SK-N-SH treated with all-trans-retinoic acid at 6 μM for 48 hours (cell line): Measurements from ENCODE around the gene GNPTG.

ENCODE experiments used
- ATAC-seq: fragments of 200-7000 bp; cut with Tn5 transposase; 3 replicates; pipeline ENCODE4 v1.9.1; 2020; ENCODE audit warnings: mild to moderate bottlenecking, moderate library complexity
- ARNTL ChIP-seq: fragments of 450-650 bp; formaldehyde crosslinking; IDR thresholded peaks from 2 replicates; pipeline ENCODE4 v1.5.0; 2020; ENCODE audit warnings: low read depth, mild to moderate bottlenecking, moderate library complexity, borderline replicate concordance
- BACH2 ChIP-seq: fragments of 250-450 bp; sonication (Bioruptor Pico); IDR thresholded peaks from 2 replicates; pipeline ENCODE4 v1.9.0; 2021; ENCODE audit warnings: mild to moderate bottlenecking, borderline replicate concordance
- CSDC2 ChIP-seq: fragments of 250-450 bp; sonication (Bioruptor Pico); IDR thresholded peaks from 2 replicates; pipeline ENCODE4 v1.5.0; 2020; ENCODE audit warnings: mild to moderate bottlenecking, moderate library complexity
- ESRRG ChIP-seq: fragments of 250-450 bp; sonication (Bioruptor Pico); IDR thresholded peaks from 2 replicates; pipeline ENCODE4 v1.6.1; 2021; ENCODE audit warnings: mild to moderate bottlenecking
- GLIS3 ChIP-seq: fragments of 250-450 bp; sonication (Bioruptor Pico); IDR thresholded peaks from 2 replicates; pipeline ENCODE4 v1.5.0; 2020; ENCODE audit warnings: mild to moderate bottlenecking, moderate library complexity
- ISL1 ChIP-seq: fragments of 250-450 bp; sonication (Bioruptor Pico); IDR thresholded peaks from 2 replicates; pipeline ENCODE4 v2.1.2; 2022; ENCODE audit warnings: mild to moderate bottlenecking, moderate library complexity
- OSR1 ChIP-seq: fragments of 250-450 bp; sonication (Bioruptor Pico); IDR thresholded peaks from 2 replicates; pipeline ENCODE4 v1.8.0; 2022; ENCODE audit warnings: moderate library complexity, mild to moderate bottlenecking, inconsistent platforms
- PPARA ChIP-seq: fragments of 250-450 bp; sonication (Bioruptor Pico); IDR thresholded peaks from 2 replicates; pipeline ENCODE4 v1.5.0; 2020; ENCODE audit warnings: mild to moderate bottlenecking, borderline replicate concordance
- RARB ChIP-seq: fragments of 250-450 bp; sonication (Bioruptor Pico); IDR thresholded peaks from 2 replicates; pipeline ENCODE4 v1.8.0; 2021; ENCODE audit warnings: mild to moderate bottlenecking, moderate library complexity
- SNAI2 ChIP-seq: fragments of 250-450 bp; sonication (Bioruptor Pico); IDR thresholded peaks from 2 replicates; pipeline ENCODE4 v1.5.0; 2020; ENCODE audit warnings: mild to moderate bottlenecking, moderate library complexity
- TCF4 ChIP-seq: fragments of 250-450 bp; sonication (Bioruptor Pico); IDR thresholded peaks from 2 replicates; pipeline ENCODE4 v1.8.0; 2021; ENCODE audit warnings: mild to moderate bottlenecking, moderate library complexity, borderline replicate concordance
- TOX ChIP-seq: fragments of 250-450 bp; sonication (Bioruptor Pico); IDR thresholded peaks from 2 replicates; pipeline ENCODE4 v1.8.0; 2021; ENCODE audit warnings: mild to moderate bottlenecking, moderate library complexity, borderline replicate concordance
- ZC3H10 ChIP-seq: fragments of 250-450 bp; sonication (Bioruptor Pico); IDR thresholded peaks from 2 replicates; pipeline ENCODE4 v1.5.1; 2021; ENCODE audit warnings: mild to moderate bottlenecking, moderate library complexity
- ZFP30 ChIP-seq: fragments of 450-650 bp; formaldehyde crosslinking; IDR thresholded peaks from 2 replicates; pipeline ENCODE4 v1.5.0; 2022; ENCODE audit warnings: mild to moderate bottlenecking, moderate library complexity
- ZNF565 ChIP-seq: fragments of 450-650 bp; formaldehyde crosslinking; conservative IDR thresholded peaks from 2 replicates; pipeline ENCODE4 v1.5.0; 2020; ENCODE audit warnings: low read depth, mild to moderate bottlenecking, moderate library complexity
- ZNF70 ChIP-seq: fragments of 450-650 bp; formaldehyde crosslinking; IDR thresholded peaks from 2 replicates; pipeline ENCODE4 v1.5.0; 2020; ENCODE audit warnings: mild to moderate bottlenecking, moderate library complexity
- ZNF8 ChIP-seq: fragments of 450-650 bp; formaldehyde crosslinking; IDR thresholded peaks from 2 replicates; pipeline ENCODE4 v1.5.0; 2020; ENCODE audit warnings: mild to moderate bottlenecking, moderate library complexity
- TF ChIP-seq, protein P1 (sequence below): fragments of 250-450 bp; sonication (Bioruptor Pico); IDR thresholded peaks from 2 replicates; pipeline ENCODE4 v1.5.1; 2020; ENCODE audit warnings: low read depth, mild to moderate bottlenecking, moderate library complexity
- TF ChIP-seq, protein P2 (sequence below): fragments of 250-450 bp; sonication (Bioruptor Pico); IDR thresholded peaks from 2 replicates; pipeline ENCODE4 v1.5.1; 2021; ENCODE audit warnings: mild to moderate bottlenecking, moderate library complexity
- TF ChIP-seq, protein P3 (sequence below): fragments of 250-450 bp; sonication (Bioruptor Pico); IDR thresholded peaks from 2 replicates; pipeline ENCODE4 v1.8.0; 2020; ENCODE audit warnings: mild to moderate bottlenecking, moderate library complexity, borderline replicate concordance
- TF ChIP-seq, protein P4 (sequence below): fragments of 250-450 bp; sonication (Bioruptor Pico); IDR thresholded peaks from 2 replicates; pipeline ENCODE4 v1.8.0; 2021; ENCODE audit warnings: low read depth, mild to moderate bottlenecking, moderate library complexity, borderline replicate concordance
- TF ChIP-seq, protein P5 (sequence below): fragments of 250-450 bp; sonication (Bioruptor Pico); IDR thresholded peaks from 2 replicates; pipeline ENCODE4 v1.5.0; 2020; ENCODE audit warnings: mild to moderate bottlenecking, moderate library complexity

The GNPTG gene

DNA sequence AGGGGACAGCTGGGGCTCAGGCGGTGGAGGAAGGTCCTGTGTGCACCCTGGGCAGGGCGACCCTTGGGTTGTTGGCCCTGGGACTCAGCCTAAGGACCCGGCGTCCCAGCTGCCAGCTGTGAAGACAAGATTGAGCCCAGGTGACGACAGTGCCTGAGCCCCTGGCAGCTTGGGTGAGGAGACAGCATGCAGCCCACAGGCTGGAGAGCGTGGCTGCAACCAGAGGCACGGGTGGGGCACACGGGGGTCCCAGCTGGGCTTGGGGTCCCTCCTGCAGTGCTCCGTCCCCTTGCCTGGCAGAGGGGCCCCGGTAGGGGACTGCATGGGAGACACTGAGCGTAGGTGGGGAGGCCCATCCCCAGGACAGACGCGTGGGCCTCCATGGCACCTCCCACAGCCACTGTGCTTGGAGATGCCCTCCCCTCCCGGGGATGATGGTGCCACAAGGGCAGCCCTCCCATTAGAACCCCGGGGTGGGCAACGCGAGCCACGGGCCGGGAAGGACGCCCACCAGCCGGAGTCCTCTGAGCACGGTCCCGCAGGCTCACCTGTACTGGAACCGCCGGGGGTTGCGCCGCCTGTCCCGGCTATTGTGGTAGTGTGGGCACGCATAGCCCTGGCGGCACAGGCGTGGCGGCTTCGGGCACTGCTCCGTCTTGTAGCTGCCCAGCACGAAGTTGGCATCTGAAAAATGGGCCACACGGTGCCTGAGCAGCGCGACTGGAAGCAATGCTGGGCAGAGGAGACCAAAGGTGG, 47.3 kb downstream of the GNPTG start (continued):
- TF ChIP-seq, protein P1, sequence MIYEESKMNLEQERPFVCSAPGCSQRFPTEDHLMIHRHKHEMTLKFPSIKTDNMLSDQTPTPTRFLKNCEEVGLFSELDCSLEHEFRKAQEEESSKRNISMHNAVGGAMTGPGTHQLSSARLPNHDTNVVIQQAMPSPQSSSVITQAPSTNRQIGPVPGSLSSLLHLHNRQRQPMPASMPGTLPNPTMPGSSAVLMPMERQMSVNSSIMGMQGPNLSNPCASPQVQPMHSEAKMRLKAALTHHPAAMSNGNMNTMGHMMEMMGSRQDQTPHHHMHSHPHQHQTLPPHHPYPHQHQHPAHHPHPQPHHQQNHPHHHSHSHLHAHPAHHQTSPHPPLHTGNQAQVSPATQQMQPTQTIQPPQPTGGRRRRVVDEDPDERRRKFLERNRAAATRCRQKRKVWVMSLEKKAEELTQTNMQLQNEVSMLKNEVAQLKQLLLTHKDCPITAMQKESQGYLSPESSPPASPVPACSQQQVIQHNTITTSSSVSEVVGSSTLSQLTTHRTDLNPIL (CRISPR knock-in tag): no peak
- TF ChIP-seq ISL1 (CRISPR knock-in tag): no peak

DNA sequence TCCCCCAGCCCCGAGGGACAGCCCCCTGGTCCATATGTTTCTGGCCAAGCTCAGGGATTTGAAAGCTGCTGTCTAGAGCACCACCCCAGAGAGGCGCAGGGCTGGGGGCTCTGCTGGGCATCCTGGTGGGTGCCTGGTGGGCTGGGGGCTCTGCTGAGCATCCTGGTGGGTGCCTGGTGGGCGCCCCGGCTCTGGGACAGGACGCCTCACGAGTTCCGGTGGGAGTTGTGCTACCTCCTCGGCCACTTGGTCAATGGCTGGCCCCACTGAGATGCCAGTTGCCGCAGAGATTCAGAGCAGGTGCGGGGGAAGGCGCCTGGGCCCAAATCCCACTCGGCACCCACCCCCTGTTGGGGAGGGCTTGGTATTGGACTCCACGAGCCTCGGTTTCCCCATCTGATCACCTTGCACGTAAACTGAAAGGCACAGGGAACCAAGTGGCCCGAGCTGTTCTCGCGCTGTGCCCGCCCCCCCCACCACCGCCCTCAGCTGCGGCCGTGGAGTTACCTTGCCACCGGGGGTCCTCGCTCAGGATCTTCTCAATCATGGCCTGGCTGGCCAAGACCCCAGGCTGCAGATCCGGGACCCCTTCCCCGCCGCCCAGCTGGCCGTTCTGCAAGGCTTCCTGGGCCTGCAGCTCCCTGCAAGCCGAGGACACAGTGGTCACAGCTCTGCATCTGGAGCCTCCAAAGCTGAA, 49.5 kb downstream of the GNPTG start:
- ATAC-seq: no peak
- TF ChIP-seq ZNF565 (CRISPR knock-in tag) (no peak), TCF4 (CRISPR knock-in tag) (no peak), OSR1 (CRISPR knock-in tag) (no peak), BACH2 (CRISPR knock-in tag) (no peak), ZNF8 (no peak), PPARA (CRISPR knock-in tag) (no peak), ISL1 (CRISPR knock-in tag) (no peak), ZFP30 (CRISPR knock-in tag) (no peak), TOX (CRISPR knock-in tag) (no peak), SNAI2 (no peak), CSDC2 (CRISPR knock-in tag) (no peak), ZC3H10 (CRISPR knock-in tag) (no peak), RARB (CRISPR knock-in tag) (no peak), ZNF70 (CRISPR knock-in tag) (no peak), GLIS3 (no peak), ARNTL (CRISPR knock-in tag) (no peak)
- TF ChIP-seq, protein P2, sequence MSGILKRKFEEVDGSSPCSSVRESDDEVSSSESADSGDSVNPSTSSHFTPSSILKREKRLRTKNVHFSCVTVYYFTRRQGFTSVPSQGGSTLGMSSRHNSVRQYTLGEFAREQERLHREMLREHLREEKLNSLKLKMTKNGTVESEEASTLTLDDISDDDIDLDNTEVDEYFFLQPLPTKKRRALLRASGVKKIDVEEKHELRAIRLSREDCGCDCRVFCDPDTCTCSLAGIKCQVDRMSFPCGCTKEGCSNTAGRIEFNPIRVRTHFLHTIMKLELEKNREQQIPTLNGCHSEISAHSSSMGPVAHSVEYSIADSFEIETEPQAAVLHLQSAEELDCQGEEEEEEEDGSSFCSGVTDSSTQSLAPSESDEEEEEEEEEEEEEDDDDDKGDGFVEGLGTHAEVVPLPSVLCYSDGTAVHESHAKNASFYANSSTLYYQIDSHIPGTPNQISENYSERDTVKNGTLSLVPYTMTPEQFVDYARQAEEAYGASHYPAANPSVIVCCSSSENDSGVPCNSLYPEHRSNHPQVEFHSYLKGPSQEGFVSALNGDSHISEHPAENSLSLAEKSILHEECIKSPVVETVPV (CRISPR knock-in tag): no peak
- TF ChIP-seq, protein P1 (CRISPR knock-in tag): no peak
- TF ChIP-seq, protein P3, sequence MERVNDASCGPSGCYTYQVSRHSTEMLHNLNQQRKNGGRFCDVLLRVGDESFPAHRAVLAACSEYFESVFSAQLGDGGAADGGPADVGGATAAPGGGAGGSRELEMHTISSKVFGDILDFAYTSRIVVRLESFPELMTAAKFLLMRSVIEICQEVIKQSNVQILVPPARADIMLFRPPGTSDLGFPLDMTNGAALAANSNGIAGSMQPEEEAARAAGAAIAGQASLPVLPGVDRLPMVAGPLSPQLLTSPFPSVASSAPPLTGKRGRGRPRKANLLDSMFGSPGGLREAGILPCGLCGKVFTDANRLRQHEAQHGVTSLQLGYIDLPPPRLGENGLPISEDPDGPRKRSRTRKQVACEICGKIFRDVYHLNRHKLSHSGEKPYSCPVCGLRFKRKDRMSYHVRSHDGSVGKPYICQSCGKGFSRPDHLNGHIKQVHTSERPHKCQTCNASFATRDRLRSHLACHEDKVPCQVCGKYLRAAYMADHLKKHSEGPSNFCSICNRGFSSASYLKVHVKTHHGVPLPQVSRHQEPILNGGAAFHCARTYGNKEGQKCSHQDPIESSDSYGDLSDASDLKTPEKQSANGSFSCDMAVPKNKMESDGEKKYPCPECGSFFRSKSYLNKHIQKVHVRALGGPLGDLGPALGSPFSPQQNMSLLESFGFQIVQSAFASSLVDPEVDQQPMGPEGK (CRISPR knock-in tag): no peak
- TF ChIP-seq, protein P4, sequence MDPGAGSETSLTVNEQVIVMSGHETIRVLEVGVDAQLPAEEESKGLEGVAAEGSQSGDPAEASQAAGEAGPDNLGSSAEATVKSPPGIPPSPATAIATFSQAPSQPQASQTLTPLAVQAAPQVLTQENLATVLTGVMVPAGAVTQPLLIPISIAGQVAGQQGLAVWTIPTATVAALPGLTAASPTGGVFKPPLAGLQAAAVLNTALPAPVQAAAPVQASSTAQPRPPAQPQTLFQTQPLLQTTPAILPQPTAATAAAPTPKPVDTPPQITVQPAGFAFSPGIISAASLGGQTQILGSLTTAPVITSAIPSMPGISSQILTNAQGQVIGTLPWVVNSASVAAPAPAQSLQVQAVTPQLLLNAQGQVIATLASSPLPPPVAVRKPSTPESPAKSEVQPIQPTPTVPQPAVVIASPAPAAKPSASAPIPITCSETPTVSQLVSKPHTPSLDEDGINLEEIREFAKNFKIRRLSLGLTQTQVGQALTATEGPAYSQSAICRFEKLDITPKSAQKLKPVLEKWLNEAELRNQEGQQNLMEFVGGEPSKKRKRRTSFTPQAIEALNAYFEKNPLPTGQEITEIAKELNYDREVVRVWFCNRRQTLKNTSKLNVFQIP (CRISPR knock-in tag): no peak
- TF ChIP-seq, all 23 proteins: peak for 0

DNA sequence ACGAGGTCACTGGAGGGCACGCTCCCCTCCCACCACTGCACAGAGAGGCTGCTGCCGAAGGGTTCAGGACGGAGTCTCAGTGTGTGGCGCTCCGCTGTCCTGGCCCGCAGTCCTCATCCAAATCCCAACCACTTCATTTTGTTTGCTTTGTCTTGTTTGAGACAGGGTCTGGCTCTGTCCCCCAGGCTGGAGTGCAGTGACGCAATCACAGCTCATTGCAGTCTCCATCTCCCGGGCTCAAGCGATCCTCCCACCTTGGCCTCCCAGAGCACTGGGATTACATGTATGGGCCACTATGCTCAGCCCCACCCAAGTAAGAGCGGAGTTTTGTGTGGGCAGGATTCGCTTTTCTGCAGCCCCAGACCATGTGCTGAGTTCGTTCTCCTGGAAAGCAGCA, 50.0 kb downstream of the GNPTG start:
- no peak for ATAC-seq
- TF ChIP-seq PPARA (CRISPR knock-in tag) (no peak), TOX (CRISPR knock-in tag) (no peak), ISL1 (CRISPR knock-in tag) (no peak), ZNF565 (CRISPR knock-in tag) (no peak), CSDC2 (CRISPR knock-in tag) (no peak), ESRRG (no peak), RARB (CRISPR knock-in tag) (no peak), SNAI2 (no peak), ARNTL (CRISPR knock-in tag) (no peak), ZNF70 (CRISPR knock-in tag) (no peak), OSR1 (CRISPR knock-in tag) (no peak), BACH2 (CRISPR knock-in tag) (no peak)
- TF ChIP-seq, protein P2 (CRISPR knock-in tag): no peak
- TF ChIP-seq, protein P5, sequence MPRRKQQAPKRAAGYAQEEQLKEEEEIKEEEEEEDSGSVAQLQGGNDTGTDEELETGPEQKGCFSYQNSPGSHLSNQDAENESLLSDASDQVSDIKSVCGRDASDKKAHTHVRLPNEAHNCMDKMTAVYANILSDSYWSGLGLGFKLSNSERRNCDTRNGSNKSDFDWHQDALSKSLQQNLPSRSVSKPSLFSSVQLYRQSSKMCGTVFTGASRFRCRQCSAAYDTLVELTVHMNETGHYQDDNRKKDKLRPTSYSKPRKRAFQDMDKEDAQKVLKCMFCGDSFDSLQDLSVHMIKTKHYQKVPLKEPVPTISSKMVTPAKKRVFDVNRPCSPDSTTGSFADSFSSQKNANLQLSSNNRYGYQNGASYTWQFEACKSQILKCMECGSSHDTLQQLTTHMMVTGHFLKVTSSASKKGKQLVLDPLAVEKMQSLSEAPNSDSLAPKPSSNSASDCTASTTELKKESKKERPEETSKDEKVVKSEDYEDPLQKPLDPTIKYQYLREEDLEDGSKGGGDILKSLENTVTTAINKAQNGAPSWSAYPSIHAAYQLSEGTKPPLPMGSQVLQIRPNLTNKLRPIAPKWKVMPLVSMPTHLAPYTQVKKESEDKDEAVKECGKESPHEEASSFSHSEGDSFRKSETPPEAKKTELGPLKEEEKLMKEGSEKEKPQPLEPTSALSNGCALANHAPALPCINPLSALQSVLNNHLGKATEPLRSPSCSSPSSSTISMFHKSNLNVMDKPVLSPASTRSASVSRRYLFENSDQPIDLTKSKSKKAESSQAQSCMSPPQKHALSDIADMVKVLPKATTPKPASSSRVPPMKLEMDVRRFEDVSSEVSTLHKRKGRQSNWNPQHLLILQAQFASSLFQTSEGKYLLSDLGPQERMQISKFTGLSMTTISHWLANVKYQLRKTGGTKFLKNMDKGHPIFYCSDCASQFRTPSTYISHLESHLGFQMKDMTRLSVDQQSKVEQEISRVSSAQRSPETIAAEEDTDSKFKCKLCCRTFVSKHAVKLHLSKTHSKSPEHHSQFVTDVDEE (CRISPR knock-in tag): no peak
